GM19099 (cell line): ENCODE measurements around the gene ADK.

Experiments used
- POLR2A ChIP-seq: IDR thresholded peaks from 3 replicates; pipeline ENCODE4 v1.6.1; 2011; ENCODE audit warnings: low read depth; ENCODE audit not compliant: insufficient read length; ENCODE audit errors: extremely low read depth

Gene ADK

DNA sequence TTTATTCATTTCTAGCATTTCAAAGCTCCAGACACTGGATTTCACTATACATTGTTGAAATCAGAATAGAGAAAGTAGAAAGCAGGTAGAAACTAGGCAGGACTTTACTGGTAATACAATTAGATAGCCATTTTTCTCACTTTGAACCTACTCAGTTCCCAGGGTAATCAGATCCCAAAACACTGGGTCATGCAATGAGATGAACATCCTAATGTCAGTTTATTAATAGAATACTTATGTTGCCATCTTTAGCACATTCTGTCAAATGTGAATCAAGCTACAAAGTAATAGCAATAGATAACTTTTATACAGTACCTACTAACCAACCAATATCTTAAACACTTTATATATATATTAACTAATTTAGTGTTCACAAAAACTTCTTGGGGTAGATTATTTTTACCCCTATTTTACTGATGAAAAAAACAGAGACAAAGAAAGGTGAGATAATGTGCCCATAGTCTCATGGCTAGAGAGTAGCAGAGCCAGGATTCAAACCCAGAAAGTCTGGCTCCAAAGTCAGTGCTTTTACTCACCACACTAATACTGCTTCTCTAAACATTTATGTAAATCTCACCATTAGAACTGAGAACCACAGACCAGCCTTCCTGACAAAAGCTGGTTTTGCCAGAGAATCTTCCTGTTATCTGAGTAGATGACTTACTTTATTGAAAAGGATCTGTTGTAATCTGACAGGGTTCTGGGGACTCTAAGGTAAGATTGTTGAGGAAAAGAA lies 521.6 kb downstream of the ADK start:
- no peak for TF ChIP-seq POLR2A

DNA sequence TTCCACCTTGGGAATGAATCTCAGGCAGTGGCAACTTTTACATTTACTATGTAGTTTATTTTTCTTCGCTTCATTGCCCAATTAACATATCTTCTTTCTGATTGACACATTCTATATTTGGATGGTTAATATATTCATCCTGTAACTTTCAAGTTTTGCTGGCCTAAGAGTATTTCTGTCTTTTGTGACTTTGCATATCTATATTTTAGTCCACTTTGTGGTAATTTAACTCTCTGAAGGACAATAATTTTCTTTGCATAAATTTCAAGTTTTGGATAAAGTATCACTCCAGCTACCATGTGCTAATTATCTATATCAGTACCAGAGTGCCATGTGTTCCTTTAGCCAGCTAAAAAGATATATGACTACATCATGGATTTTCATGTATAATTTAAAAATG lies 523.9 kb downstream of the ADK start:
- TF ChIP-seq POLR2A: no peak

DNA sequence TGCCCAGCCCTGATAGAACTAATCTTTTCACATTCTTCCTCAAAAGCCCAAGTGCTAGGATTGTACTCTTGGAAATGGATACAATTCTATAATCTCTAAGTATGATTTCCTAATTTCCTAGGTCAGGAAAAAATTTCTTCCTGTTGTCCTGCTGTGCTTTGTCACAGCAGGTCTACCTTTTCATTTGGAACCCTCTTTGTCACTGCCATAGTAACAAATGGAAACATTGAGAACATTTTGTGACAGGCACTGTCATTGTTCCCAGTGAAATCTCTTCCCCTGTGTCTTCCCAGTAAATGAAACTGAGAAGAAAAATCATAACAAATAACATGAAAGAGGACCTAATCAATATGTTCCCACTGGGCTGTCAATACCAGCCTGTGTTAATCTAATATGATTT lies 524.5 kb downstream of the ADK start:
- no peak for TF ChIP-seq POLR2A

DNA sequence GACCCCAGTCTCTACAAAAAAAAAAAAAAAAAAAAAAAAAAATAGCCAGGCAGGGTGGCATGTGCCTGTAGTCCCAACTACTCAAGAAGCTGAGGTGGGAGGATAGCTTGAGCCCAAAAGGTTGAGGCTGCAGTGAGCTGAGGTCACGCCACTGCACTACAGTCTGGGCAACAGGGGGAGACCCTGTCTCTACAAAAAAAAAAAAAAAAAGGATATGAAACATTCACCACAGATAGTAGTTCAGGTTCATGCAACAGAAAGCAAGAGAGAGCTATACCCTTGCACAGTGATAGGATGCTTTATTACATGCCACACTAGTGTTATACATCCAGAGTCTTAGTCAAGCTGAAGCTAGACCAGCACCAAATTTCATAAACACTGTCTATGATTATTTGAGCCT lies 526.9 kb downstream of the ADK start:
- TF ChIP-seq POLR2A: no peak

DNA sequence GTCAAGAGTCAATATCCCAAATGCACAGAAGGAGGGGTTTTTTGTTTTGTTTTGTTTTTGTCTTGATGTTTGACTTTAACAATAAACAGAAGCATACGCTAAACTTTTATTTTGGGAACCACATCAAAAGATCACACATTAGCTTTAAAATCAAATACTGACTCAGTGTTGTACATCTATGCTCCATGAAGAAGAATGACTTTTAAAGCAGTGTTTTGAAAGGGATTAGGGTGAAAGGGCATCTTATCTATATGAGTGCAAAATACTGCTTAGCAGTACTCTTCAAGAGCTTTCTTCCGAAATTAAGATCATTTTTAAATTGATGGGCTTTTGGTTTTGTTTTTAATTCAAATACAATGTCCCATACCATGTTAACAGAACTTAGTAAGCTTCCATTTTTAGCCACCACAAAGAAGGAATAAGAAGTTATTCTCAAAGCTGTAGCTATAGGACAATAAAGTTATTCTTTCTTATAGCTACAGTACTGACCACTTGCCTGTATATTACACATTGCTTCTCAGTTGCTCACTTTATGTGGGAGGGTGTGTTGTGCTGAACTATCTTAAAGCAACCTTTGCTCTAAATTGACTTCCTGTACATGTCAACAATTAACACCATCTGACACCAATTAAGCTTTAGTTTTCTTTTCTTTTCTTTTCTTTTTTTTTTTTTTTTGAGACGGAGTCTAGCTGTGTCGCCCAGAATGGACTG lies 531.1 kb downstream of the ADK start:
- TF ChIP-seq POLR2A: no peak

DNA sequence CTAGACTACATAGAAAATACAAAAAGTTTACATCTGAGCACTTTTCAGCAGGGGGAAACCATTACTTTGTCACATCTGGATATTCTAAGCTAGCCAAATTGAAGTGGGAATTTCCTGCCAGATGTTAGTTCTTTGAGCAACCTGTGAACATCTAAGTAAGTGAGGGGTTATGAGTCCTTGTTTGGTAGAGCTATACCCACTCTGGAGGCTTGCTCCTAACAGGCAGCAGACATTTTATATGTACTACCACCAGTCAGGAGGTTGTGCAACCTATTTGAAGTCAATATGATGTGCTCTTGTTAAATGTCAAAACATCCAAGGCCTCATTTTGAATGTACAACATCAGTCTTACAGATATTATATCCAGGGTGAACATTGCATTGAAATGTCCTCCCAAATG lies 532.0 kb downstream of the ADK start:
- no peak for TF ChIP-seq POLR2A

DNA sequence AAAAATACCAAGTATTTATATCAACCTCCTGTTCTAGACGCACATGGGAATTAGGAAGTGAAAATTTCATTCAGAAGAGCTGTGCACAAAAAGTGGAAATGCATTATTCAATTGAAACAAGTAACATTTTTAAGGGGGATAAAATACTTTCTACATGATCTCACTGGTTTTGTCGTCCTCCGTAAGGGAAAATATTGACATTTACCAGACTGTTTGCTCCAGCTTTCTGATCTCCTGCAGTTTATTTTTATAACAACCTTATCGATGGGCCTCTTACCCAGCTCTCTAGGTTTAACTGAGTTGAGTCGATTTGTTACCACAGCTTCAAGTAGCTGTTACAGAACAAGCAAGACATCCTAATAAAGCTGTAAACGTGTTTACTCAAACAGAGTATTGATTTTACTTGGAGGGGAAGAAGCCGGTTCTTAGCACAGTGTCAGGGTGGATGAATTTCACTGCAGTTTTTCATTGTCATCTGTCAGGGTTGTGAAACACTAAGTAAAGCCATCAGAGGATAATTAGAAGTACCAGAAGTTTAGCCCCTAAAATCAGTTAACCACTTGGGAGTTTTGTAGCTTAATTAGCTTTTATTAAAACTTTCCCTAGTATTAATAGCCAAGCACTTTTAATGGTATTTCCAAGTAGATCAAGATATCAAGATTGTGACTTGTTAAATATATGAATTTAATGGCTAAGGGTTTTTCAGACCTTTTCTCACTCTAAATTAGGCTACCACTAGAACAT lies 532.8 kb downstream of the ADK start:
- no peak for TF ChIP-seq POLR2A

DNA sequence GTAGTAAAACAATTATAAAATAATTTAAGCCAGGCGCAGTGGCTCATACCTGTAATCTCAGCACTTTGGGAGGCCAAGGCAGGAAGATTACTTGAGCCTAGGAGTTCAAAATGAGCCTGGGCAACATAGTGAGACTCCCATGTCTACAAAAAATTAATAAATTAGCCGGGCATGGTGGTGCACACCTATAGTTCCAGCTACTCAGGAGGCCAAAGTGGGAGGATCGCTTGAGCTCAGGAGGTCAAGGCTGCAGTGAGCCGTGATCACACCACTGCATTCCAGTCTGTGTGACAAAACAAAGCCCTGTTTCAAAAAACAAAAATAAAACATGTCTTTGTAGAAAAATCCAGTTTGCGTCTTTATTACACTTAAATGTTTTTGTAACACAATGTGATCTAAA lies 533.4 kb downstream of the ADK start:
- no peak for TF ChIP-seq POLR2A

DNA sequence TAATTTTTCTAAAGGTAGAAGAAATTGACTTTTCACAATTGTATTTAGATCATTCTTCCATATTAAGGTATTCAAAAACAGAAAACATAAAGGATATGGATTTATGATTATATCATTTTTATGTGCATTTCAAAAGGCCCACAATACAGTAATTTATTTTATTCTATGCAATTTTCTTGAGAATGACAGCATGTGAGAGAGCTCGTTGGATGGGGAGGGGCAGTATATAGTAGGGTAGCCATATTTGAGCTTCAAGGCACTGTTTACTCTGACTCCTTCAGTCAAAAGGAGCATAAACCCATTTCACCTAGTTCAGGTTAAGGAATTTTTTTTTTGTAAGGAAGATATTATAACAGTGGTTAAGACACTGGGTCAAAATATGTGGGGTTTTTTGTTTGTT lies 534.5 kb downstream of the ADK start:
- TF ChIP-seq POLR2A: no peak

DNA sequence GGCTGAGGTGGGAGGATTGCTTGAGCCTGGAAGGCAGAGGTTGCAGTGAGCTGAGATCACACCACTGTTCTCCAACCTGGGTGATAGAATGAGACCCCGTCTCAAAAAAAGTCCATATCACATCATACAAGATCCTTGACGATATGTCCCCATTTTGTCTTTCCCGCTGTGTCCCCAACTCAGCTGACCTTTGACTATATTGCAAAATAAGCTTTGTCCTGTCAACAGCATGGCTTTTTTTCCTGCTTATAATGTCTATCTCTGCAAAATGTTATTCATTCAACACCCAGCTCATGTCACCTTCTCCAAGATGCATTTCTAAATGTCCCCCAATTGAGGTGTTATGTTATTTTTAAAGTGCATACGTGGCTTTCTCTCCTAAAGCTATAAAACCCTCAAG lies 539.4 kb downstream of the ADK start:
- no peak for TF ChIP-seq POLR2A

DNA sequence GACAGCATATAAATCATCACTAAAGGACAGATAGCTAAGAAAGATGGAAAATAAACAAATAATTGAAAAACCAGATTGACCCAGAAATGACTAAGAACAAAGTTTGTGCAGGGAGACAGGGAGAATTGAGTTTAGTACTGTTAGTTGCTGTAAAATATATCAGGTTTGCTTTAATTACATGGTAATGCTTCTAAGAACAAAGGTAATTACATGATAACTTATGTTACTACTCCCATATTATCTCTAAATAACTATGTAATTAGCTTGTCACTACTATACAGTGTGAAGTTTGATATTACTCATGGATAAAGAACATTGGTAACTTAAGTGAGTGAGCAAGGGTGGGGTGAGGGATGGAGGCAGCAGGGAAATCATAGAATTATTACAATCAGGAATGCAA lies 540.1 kb downstream of the ADK start:
- TF ChIP-seq POLR2A: no peak

DNA sequence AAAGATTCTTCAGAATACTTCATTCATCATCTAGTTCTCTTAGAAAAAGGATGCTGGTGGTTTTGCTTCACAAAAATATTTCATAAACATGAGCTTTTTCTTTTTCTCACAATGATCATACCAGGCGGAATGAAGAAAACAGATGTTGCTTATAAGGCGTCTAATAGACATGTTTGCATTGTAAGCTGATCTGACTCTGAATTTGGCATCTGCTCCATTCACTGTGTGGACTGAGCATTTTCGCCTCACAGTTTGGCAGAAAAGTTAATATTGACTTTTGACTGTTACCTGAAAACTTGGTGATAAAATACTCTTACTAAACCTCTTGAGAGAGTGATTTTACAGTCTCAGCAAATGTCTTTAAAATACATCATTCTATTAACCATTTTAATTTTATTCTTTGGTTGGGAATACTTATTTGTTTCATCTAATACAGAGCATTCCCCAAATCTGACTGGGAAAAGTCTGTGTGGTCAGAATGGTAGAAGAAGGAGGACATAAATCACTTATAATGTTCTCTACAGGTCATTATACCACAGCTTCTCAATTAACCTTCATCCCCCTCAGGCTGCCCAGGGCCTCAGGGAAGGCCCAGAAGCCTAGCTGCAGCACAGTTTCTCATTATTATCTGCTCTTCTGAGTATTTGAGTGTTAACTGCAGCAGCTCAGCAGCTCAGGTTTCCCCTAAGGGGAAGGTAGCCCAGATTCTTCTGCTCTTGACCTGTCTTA lies 553.8 kb downstream of the ADK start:
- TF ChIP-seq POLR2A: no peak

DNA sequence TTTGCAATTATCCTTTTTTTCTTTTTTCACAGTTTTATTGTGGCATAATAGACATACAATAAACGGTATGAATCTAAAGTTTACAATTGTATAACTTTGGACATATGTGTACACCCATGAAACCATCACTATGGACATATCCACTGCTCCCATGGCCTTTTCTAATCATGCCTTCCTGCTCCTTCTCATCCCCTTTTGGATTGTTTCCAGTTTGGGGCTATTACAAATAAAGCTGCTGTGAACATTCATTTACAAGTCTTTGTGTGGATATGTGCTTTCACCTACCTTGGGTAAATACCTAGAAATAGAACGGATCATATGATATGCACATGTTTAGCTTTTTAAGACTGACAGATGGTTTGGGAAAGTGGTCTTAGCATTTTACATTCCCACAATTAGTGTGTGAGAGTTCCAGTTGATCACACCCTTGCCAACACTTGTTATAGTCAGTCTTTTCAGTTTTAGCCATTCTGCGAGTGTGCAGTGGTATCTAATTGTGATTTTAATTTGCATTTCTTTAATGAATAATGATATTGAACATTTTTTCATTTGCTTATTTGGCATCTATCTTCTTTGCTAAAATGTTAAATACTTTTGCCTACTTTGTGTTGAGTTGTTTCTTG lies 554.4 kb downstream of the ADK start:
- TF ChIP-seq POLR2A: no peak

DNA sequence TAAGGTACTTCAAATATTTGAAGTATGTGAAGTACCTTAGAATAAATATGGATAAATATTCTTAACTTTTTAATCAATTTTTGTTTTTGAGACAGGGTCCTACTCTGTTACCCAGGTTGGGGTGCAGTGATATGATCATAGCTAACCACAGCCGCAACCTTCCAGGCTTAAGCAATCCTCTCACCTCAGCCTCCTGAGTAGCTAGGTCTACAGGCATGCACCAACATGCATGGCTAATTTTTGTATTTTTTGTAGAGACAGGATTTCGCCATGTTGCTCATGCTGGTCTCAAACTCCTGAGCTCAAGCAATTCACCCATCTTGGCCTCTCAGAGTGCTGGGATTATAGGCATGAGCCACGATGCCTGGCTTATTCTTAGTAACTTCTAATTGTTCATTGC lies 555.9 kb downstream of the ADK start:
- TF ChIP-seq POLR2A: no peak

DNA sequence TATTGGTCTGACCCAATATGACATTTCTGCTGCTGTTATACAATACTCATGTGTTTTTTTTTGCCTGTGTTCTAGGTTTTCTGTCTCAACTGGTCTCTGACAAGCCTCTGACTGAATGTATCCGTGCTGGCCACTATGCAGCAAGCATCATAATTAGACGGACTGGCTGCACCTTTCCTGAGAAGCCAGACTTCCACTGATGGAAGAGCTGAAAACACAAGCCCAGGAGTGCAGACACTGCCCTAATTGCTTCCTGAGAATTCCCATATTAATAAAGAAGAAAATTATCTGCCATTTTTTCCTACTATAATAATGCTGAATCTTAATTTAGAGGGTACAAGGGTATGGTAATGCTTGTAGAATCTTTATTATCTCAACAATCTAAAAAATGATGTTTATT lies 557.2 kb downstream of the ADK start:
- TF ChIP-seq POLR2A: no peak
